NCI-H748 (cell line): Measurements from ENCODE around the gene TFF1.

ENCODE experiments used
- DNase-seq: peaks from one replicate; lab custom pipeline; 2025; ENCODE audit not compliant: unreplicated experiment; lab: John Stamatoyannopoulos, UW

The TFF1 gene

GRCh38 chr21:42364304-42364865, 1.9 kb downstream of the TFF1 start:
- DNase-seq, result no peak

- no peak for DNase-seq
Observed at GRCh38 chr21:42363312-42363711, 3.0 kb downstream of the TFF1 start.

- DNase-seq, result no peak
Observed at GRCh38 chr21:42362700-42363099, 3.6 kb downstream of the TFF1 start.

- no peak for DNase-seq
Observed at GRCh38 chr21:42362198-42362597, 4.1 kb downstream of the TFF1 start.

GRCh38 chr21:42361286-42361685, 5.0 kb downstream of the TFF1 start:
- DNase-seq, result no peak

GRCh38 chr21:42360317-42360716, 6.0 kb downstream of the TFF1 start:
- DNase-seq, result no peak

DNA sequence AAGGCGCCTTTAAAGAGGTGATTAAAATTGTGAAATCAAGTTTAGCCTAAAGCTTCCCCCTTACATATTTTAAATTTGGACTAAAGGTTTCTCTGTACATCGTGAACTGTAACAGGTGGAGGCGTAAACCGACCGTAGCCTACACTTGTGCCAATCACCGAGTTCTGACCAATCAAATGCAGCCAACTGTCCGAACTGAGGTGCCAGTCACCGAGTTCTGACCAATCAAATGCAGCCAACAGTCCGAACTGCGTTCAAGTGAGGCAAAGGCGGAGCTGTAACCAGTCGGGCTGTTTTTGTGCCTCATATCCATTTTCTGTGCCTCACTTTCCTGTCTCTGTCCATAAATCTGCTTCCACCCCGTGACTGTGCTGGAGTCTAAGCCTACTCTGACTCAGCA, 7.4 kb downstream of the TFF1 start:
- no peak for DNase-seq

- DNase-seq, result no peak
Observed at GRCh38 chr21:42358261-42358660, 8.1 kb downstream of the TFF1 start.

DNA sequence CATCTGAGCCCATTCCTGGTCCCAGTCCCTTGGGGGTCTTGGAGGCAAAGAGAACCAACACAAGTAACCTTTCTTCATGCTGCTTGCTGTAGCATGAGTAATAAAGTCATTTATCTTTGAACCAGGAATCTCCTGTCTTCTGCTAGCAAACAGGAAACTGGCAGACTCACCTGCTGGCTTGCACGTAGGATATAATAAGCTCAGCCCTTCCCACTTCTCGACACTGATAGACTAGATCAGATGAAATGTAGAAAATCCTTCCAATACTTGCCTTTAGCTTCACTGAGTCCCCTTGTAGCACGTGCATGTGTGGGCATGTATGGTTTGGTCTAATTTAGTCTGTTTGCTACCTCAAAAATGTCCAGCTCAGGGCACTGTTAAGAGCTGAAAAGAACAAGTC, 9.0 kb downstream of the TFF1 start:
- no peak for DNase-seq

DNA sequence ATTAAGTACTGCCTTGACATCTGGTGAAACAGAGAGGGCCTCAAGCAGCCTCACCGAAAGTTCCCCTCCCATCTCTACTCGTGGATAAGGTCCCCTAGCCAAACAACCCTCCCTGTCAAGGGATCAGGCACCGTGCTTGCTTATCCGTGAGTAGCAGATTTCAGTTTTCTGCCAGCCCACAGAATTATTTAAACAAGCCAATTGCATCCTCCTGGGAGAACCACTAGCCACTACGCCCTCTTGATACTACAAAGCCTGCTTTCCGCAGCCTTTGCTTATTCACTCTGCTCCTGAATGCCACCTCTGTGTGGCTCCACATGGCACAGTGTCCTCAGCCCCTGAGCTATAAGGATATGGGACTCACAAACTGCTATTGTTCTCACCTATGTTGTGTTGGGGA, 9.7 kb downstream of the TFF1 start:
- no peak for DNase-seq

DNA sequence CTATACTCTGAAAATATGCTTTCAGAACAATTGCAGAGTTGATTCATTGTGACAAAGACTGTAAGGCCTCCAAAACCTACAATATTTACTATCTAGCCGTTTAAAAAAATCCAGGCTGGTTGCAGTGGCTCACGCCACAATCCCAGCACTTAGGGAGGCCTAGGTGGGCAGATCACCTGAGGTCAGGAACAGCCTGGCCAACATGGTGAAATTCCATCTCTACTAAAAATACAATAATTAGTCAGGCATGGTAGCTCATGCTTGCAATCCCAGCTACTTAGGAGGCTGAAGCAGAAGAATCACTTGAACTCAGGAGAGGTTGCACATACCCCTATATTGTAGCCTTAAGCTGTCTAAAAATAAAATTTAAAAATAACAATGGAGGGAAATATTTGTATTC, 10.3 kb downstream of the TFF1 start:
- DNase-seq, result no peak

DNA sequence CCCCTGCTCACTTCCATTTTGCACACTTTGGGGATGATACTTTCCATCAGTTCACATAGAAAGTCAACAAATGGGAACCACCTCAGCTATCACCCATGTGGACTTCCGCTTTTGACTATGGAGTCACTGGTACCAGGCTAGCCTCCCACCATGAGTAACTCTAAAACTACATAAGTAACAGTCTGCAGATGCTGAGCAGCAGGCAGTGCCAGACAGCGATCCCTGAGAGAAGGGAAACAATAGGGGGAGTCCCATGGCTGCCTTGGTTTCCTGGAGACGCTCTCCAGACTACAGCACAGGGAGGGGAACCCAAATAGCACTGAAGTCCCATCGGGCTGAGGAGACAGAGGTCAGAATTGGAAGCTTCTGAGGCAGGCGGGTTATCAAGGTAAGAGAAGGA, 12.7 kb downstream of the TFF1 start:
- DNase-seq, result no peak

- no peak for DNase-seq
Observed at GRCh38 chr21:42352441-42353095, 13.8 kb downstream of the TFF1 start.

DNA sequence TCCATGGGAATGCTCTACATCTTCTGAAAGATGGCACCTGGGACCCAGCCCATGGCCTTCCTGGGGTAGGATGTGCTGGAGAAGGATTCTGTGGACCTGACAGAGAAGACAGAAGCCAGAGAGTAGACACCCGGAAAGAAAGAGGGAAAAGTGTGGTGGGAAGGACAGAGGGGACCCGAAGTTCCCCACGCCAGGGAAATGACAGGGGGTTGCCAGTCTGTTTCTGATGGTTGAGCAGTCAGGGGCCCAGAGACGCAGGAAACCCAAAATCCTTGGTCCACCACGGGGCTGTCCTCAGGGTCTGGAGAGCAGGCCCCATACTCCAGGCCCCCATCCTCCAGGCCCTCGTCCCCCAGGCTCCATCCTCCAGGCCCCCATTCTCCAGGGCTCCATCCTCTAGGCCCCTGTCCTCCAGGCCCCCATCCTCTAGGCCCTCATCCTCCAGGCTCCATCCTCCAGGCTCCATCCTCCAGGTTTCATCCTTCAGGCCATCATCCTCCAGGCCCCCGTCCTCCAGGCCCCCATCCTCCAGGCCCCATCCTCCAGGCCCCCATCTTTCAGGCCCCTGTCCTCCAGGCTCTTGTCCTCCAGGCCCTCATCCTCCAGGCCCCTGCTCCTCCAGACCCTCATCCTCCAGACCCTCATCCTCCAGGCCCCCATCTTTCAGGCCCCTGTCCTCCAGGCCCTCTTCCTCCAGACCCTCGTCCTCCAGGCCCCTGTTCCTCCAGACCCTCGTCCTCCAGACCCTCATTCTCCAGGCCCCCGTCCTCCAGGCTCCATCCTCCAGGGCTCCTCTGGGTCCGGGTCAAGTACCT, 14.5 kb downstream of the TFF1 start:
- no peak for DNase-seq

DNA sequence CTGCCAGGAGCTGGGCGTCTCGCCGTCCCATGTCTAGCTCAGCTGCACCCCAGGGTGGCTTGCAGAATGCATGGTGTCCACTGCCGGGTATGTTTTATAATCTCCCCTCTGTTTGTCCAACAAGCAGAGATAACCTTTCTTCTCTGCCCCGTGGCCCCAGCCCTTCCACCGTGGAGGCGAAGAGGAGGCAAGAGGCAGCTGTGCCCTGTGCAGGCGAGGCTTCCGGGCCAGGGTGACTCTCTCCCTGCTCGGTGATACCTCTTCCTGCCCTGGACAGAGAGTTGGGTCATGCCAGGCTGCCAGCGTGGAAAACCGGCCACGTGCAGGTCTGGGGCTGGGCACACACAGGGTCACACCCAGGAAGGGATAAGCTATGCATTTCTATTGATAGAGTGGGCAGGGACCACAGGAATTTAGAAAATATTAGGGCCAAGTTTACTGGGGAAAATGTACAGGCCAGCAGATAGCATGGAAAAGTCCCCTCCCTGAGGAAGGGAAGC, 15.4 kb downstream of the TFF1 start, which contains the start of gene TFF2:
TFF2 (minus strand) TSS at position 68 of the 500 bp plus-strand sequence; CDS start at position 31, 37 bp downstream.
- no peak for DNase-seq

- DNase-seq, result no peak
Observed at GRCh38 chr21:42350318-42350910, 15.9 kb downstream of the TFF1 start.

DNA sequence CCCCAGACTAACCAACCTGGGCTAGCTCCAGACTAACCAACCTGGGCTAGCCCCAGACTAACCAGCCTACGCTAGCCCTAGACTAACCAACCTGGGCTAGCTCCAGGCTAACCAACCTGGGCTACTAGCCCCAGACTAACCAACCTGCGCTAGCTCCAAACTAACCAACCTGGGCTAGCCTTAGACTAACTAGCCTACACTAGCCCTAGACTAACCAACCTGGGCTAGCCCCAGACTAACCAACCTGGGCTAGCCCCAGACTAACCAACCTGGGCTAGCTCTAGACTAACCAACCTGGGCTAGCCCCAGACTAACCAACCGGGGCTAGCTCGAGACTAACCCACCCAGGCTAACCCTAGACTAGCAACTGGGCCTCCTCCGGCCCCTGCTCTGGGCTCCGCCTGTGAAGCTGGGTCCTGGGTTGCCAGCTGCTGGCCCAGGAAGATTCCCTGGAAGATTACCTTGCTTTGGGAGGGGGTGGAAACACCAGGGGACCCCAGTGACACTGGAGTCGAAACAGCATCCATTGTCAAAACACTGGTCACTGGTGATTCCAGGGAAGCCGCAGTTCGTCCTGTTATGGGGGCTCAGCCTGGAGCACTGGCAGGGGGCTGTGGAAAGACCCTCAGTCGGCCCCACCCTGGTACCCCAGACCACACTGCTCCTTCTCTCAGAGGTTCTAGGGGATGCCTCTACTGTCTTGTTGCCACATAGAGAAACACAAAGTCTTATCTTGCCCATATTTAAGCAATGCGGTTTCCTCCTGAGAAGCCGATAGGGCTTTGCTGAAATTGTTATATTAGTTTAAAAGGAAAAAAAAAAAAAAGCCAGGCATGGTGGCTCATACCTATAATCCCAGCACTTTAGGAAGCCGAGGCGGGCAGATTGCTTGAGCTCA, 16.7 kb downstream of the TFF1 start:
- no peak for DNase-seq

DNA sequence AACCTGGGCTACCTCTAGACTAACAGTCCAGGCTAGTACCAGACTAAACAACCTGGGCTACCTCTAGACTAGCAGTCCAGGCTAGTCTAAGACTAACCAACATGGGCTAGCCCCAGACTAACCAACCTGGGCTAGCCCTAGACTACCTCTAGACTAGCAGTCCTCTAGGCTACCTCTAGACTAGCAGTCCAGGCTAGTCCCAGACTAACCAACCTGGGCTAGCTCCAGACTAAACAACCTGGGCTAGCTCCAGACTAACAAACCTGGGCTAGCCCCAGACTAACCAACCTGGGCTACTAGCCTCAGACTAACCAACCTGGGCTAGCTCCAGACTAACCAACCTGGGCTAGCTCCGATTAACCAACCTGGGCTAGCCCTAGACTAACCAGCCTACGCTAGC, 17.6 kb downstream of the TFF1 start:
- DNase-seq, result no peak

DNA sequence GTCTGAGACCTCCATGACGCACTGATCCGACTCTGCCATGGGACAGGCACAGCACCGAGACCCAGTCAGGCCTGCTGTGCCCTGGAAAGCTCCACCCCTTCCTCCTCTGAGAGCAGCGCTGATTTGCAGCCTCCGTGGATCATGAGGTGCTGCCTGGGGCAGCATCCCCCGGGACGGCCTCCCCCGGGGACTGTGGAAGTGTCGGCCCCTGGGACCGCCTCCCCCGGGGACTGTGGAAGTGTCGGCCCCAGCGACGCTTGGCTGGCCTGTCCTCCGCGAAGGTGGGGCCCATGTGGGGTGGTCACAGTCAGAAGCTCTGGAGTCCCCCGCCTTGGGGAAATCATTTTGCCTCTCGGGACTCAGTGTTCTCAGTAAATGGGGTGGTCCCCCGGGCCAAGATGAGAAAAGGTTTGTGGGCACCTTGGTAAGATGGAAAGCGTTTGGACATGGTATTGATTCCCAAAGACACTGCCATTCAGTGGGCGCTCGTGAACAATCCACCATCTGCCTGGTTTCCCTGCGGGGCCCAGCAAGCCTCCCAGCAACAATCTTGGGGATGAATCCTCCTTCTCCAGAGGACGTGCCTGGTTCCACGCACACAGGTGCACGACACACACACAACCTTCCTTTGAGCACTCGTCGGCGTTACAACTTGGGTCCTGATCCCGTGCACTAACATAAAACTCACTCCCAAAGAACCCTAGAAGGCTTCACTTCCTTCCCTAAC, 18.6 kb downstream of the TFF1 start:
- no peak for DNase-seq
